A549 (cell line): Measurements from ENCODE around the gene TLE1. TPM values are rescaled to one million over a fixed set of nuclear protein-coding genes. Genes with fewer than 3 reads are reported as not detected.
A peak's percentile ranks its signal among the peaks of the same experiment; 100 is the strongest.

Experiments
- ATAC-seq, 2 experiments: fragments of 200-7000 bp in 1 of 2; fragments of >200 bp in 1 of 2; cut with Nextera tagmentation in 1 of 2; cut with Tn5 transposase in 1 of 2; 3 replicates each; pipeline versions ENCODE4 v1.8.0 to v1.9.1; 2018 to 2020; ENCODE audit warnings: mild to moderate bottlenecking in 1 of 2, moderate library complexity in 1 of 2
- CTCF ChIA-PET: fragments of 300-600 bp; sonication (Branson Sonifier 250); formaldehyde crosslinking; extraction: SDS; loops from one replicate; lab custom pipeline; 2021; ENCODE audit warnings: antibody characterized with exemption, inconsistent platforms; lab: Yijun Ruan, JAX
- POLR2A ChIA-PET: fragments of 350-600 bp; formaldehyde crosslinking; extraction: SDS; loops from one replicate; lab custom pipeline; 2021; ENCODE audit warnings: antibody characterized with exemption, inconsistent platforms; lab: Yijun Ruan, JAX
- DNase-seq, 2 experiments: peaks; one replicate each; pipeline versions ENCODE4 v3.0.0 to v3.0.0-alpha.2; 2011 to 2016; ENCODE audit warnings: low read depth in 1 of 2, low spot score in 1 of 2
- FAIRE-seq: peaks from 2 replicates; lab custom pipeline; 2011; peaks lifted over from hg19 to GRCh38; lab: Jason Lieb, UNC
- H3K27ac ChIP-seq, 2 experiments: fragments of >200 bp; sonication (Bioruptor Twin); formaldehyde crosslinking; 3 replicates each; pipeline ENCODE4 v1.5.1; 2016 to 2017
- H3K4me1 ChIP-seq: fragments of >200 bp; sonication (Bioruptor Twin); formaldehyde crosslinking; 3 replicates; pipeline ENCODE4 v1.6.1; 2016
- H3K4me2 ChIP-seq: fragments of >200 bp; sonication (Bioruptor Twin); formaldehyde crosslinking; 3 replicates; pipeline ENCODE4 v1.6.1; 2016
- H3K4me3 ChIP-seq: fragments of >200 bp; sonication (Bioruptor Twin); formaldehyde crosslinking; 3 replicates; pipeline ENCODE4 v1.5.1; 2016
- H3K9me3 ChIP-seq: fragments of >200 bp; sonication (Bioruptor Twin); formaldehyde crosslinking; 3 replicates; pipeline ENCODE4 v1.6.1; 2016
- BHLHE40 ChIP-seq: IDR thresholded peaks from 2 replicates; pipeline ENCODE4 v1.6.1; 2012; ENCODE audit warnings: low read depth, low read length, inconsistent platforms
- CEBPB ChIP-seq, 2 experiments: fragments of >200 bp in 1 of 2; sonication (Bioruptor Twin) in 1 of 2; formaldehyde crosslinking in 1 of 2; IDR thresholded peaks; 2 replicates each; pipeline ENCODE4 v1.6.1; 2012 to 2016
- CHD2 ChIP-seq: fragments of 150-350 bp; IDR thresholded peaks from 2 replicates; pipeline ENCODE4 v1.6.1; 2014; ENCODE audit warnings: low read length; ENCODE audit not compliant: partially characterized antibody
- EHF ChIP-seq: fragments of 250-450 bp; sonication (Bioruptor Pico); IDR thresholded peaks from 2 replicates; pipeline ENCODE4 v1.5.0; 2020; ENCODE audit warnings: mild to moderate bottlenecking
- ESRRA ChIP-seq: fragments of 150-350 bp; IDR thresholded peaks from 2 replicates; pipeline ENCODE4 v1.6.1; 2014; ENCODE audit warnings: mild to moderate bottlenecking, low read length, borderline replicate concordance
- HES2 ChIP-seq: fragments of >200 bp; sonication (Bioruptor Twin); formaldehyde crosslinking; IDR thresholded peaks from 2 replicates; pipeline ENCODE4 v1.6.1; 2016
- HOXB13 ChIP-seq: fragments of 250-450 bp; sonication (Bioruptor Pico); IDR thresholded peaks from 2 replicates; pipeline ENCODE4 v1.5.0; 2020; ENCODE audit warnings: low read depth, mild to moderate bottlenecking, moderate library complexity
- JUNB ChIP-seq: fragments of >200 bp; sonication (Bioruptor Twin); formaldehyde crosslinking; IDR thresholded peaks from 2 replicates; pipeline ENCODE4 v1.6.1; 2016
- KDM5A ChIP-seq: fragments of 200-600 bp; sonication (generic); IDR thresholded peaks from 2 replicates; pipeline ENCODE4 v1.6.1; 2016; ENCODE audit warnings: antibody characterized with exemption, mild to moderate bottlenecking
- MAX ChIP-seq: IDR thresholded peaks from 2 replicates; pipeline ENCODE4 v1.6.1; 2012
- MAZ ChIP-seq: fragments of 150-350 bp; IDR thresholded peaks from 2 replicates; pipeline ENCODE4 v1.6.1; 2014; ENCODE audit warnings: antibody characterized with exemption, low read depth, low read length, borderline replicate concordance
- MYC ChIP-seq: IDR thresholded peaks from 2 replicates; pipeline ENCODE4 v1.6.1; 2012; ENCODE audit warnings: mild to moderate bottlenecking, inconsistent platforms, low read length, improper control_type of control experiment, borderline replicate concordance
- NPAS2 ChIP-seq: fragments of 250-450 bp; sonication (Bioruptor Pico); IDR thresholded peaks from 2 replicates; pipeline ENCODE4 v1.8.0; 2022; ENCODE audit warnings: mild to moderate bottlenecking, moderate library complexity, borderline replicate concordance
- POLR2A ChIP-seq: IDR thresholded peaks from 2 replicates; pipeline ENCODE4 v1.6.1; 2012; ENCODE audit warnings: mild to moderate bottlenecking, low read length
- POLR2AphosphoS2 ChIP-seq: conservative IDR thresholded peaks from 2 replicates; pipeline ENCODE4 v1.6.1; 2012; ENCODE audit warnings: low read length, improper control_type of control experiment, inconsistent platforms
- RARB ChIP-seq: fragments of 250-450 bp; sonication (Bioruptor Pico); IDR thresholded peaks from 2 replicates; pipeline ENCODE4 v1.8.0; 2021; ENCODE audit warnings: mild to moderate bottlenecking, moderate library complexity
- USF2 ChIP-seq: fragments of 450-650 bp; IDR thresholded peaks from 2 replicates; pipeline ENCODE4 v1.6.1; 2014; ENCODE audit warnings: antibody characterized with exemption
- ZC3H11A ChIP-seq: fragments of 450-650 bp; IDR thresholded peaks from 2 replicates; pipeline ENCODE4 v1.6.1; 2014; ENCODE audit warnings: antibody characterized with exemption, mild to moderate bottlenecking
- ZFP36 ChIP-seq: fragments of 450-650 bp; IDR thresholded peaks from 2 replicates; pipeline ENCODE4 v1.6.1; 2014; ENCODE audit warnings: borderline replicate concordance; ENCODE audit not compliant: partially characterized antibody
- WGBS: methylation state at CpG from one replicate; pipeline ENCODE4 v1.1.6; 2017; ENCODE audit errors: missing lambda C conversion rate; 5-methylcytosine and 5-hydroxymethylcytosine counted together
- polyA plus RNA-seq, 4 experiments: library from polyadenylated mRNA; depleted of rRNA in 3 of 4; stranded (reverse); fragments of >200 nt; fragmentation: RNase III in 1 of 4; extraction: RNeasy Plus Mini Kit Qiagen cat#74134 plus additional on column Dnase treatment in 1 of 4; gene quantifications; 2 replicates in 3 of 4; 3 replicates in 1 of 4; pipeline ENCODE4 v1.2.3, GENCODE V29; 2011 to 2017
- TF ChIP-seq, protein P1 (sequence below): IDR thresholded peaks from 2 replicates; pipeline ENCODE4 v1.6.1; 2012

The TLE1 gene
- polyA plus RNA-seq, 2 of the 4 experiments (the other 2 are of a cell fraction) = 45.8 to 117 TPM

DNA sequence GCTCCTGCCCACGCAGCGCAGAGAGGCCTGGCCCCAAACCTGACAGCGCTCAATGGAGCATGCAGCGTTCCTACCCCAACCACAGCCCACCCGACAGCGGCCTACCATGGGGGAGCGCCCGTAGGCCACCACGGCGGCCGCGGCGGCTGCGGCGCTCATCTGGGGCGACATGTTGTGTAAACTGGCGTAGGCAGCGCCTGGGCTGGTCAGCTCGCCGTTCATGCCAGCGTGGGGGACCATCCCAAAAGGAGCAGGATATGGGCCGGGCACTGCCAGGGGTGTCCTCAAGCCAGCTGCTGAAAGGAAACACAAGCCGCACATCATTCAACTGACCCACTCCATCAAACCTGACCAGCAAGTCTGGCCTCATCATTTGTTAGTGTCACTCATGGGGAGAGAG, 77.7 kb downstream of the TLE1 start:
- peak overlapping the region in 1 of 2 experiments; percentile 84; a peak in 1 of 6 replicates for H3K27ac ChIP-seq
- no peak for ATAC-seq
- ChIA-PET POLR2A (no interaction called here), CTCF (no interaction called here)
- no peak for DNase-seq
- WGBS = 95% methylated on average over 17 of the region's 23 CpGs
- no peak for FAIRE-seq
- H3K4me3 ChIP-seq = no peak overlapping the region
- peaks cover 35% of the 10 kb centered on the region for H3K4me1 ChIP-seq
- H3K4me2 ChIP-seq = no peak overlapping the region
- TF ChIP-seq EHF (CRISPR knock-in tag) (no peak), MAZ (no peak), JUNB (no peak), POLR2AphosphoS2 (no peak), MAX (no peak), POLR2A (no peak), MYC (no peak), ZFP36 (no peak), CEBPB (IDR thresholded peaks at IDR 0.05) (no peak), HES2 (no peak), ESRRA (no peak), CHD2 (no peak), BHLHE40 (no peak), KDM5A (no peak), NPAS2 (CRISPR knock-in tag) (no peak)
- TF ChIP-seq, protein P1, sequence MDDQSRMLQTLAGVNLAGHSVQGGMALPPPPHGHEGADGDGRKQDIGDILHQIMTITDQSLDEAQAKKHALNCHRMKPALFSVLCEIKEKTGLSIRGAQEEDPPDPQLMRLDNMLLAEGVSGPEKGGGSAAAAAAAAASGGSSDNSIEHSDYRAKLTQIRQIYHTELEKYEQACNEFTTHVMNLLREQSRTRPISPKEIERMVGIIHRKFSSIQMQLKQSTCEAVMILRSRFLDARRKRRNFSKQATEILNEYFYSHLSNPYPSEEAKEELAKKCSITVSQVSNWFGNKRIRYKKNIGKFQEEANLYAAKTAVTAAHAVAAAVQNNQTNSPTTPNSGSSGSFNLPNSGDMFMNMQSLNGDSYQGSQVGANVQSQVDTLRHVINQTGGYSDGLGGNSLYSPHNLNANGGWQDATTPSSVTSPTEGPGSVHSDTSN = no peak
- TF ChIP-seq, all 56 proteins: peak for 0
- no peaks in the 10 kb centered on the region for H3K9me3 ChIP-seq

DNA sequence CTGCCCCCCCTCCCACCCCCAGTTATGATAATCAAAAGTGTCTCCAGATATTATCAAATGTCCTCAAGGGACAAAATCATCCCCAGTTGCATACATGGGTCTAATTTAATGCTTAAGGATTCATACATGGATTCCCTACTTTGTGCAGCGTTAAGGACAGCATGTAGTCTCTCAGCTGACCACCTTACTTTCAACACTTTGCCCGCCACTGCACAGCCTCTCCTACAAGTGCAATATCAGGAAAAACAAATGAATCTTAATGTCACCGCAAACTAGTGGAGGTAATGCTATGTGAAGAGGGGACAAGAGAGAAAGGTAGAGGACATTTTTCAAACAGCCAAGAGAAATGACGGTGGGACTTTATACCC, 78.6 kb downstream of the TLE1 start:
- no peak for FAIRE-seq

More for the DNA sequence above, 78.6 kb downstream of the TLE1 start:
- Histone ChIP-seq H3K4me1 (peaks cover 35% of the 10 kb centered on the region), H3K4me2 (peak overlapping the region; percentile 56), H3K27ac (peak overlapping the region in 1 of 2 experiments; percentile 84; a peak in 3 of 6 replicates), H3K4me3 (no peak overlapping the region), H3K9me3 (no peaks in the 10 kb centered on the region)
- no peak for DNase-seq
- ChIA-PET POLR2A (no interaction called here), CTCF (no interaction called here)
- TF ChIP-seq MAX (no peak), RARB (CRISPR knock-in tag) (no peak), MYC (no peak), HOXB13 (no peak), USF2 (no peak), CEBPB (IDR thresholded peaks at IDR 0.05) (no peak), ZC3H11A (no peak), POLR2AphosphoS2 (no peak)
- ATAC-seq = no peak
- WGBS = 95% methylated on average over 4 of the region's 4 CpGs
